ENCODE results near the gene PDCD4. TPM values are rescaled to one million over a fixed set of nuclear protein-coding genes. Genes with fewer than 3 reads are reported as not detected.

Gene PDCD4
- total and polyA plus RNA-seq, 10 of the 15 experiments (the other 5 are each of a cell fraction or from before 2014, with no cell fraction given), result 101 to 372 (median 171) TPM

DNA sequence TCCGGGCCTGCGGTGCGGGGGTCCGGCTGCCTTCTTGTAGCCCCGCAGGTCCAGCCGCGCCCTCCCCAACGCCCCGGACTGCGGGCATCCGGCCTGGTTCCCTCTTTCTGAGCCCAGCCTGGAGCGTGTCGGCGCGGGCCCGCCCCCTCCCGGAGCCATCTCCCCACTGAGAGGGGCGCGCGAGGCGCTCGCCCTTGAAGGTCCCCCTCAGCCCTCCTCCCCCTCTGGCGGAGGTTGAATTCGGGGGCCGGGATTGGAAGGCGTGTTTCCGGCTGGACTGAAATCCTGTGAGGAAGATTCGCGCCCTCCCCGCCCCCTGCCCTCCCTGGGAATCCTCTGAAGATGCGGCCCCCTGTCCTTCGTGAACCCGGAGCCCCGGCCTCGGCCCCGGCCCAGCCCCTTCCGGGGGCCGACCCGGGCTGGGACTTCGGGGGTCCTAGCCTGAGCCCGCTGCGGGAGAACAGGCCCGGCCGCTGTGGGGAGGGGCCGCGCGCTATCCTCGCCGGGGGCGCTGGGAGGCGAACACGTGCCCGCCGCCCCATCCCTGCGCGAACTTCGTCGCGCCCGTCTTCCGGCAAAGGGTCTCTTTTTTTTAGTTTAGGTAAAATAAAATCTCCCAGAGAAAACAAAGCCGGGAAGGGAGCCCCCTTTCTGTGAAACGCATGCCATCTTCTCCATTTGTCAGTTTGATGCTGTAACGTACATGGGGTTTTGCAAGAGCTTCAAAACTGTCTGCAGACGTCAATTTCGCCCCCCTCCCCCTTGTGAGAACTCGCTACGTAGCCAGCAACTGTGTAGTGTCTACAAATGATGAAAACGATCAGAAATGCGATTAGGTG is 636 bp downstream of the PDCD4 start (continued):
- TF ChIP-seq EGR1 (IDR thresholded peaks at IDR 0.05; ENCODE audit: borderline replicate concordance in 1 of 2, low read depth in 2 of 2, low read length in 2 of 2) (no peak), STAT3 (IDR thresholded peaks at IDR 0.05; ENCODE audit: low read depth, low read length) (no peak), CEBPB (IDR thresholded peaks at IDR 0.05; ENCODE audit: borderline replicate concordance in 1 of 2, low read depth in 2 of 2, low read length in 2 of 2) (peak in 1 of 2 experiments; percentile 30; a peak in 1 of 4 replicates), ZBTB11 (CRISPR knock-in tag; IDR thresholded peaks at IDR 0.05) (no peak), POLR2A (IDR thresholded peaks at IDR 0.05; ENCODE audit: low read depth, low read length) (peak; percentile 77), KLF5 (IDR thresholded peaks at IDR 0.05; ENCODE audit: partially characterized antibody) (no peak), ZNF24 (IDR thresholded peaks at IDR 0.05) (no peak), CREM (IDR thresholded peaks at IDR 0.05; ENCODE audit: low read depth) (peak; percentile 78), ZBED1 (IDR thresholded peaks at IDR 0.05; ENCODE audit: borderline replicate concordance) (no peak), CREB1 (IDR thresholded peaks at IDR 0.05; ENCODE audit: low read depth) (peak; percentile 88), BRCA1 (IDR thresholded peaks at IDR 0.05; ENCODE audit: low read depth, low read length) (no peak), ASH2L (IDR thresholded peaks at IDR 0.05; ENCODE audit: borderline replicate concordance, low read depth) (no peak), MAX (IDR thresholded peaks at IDR 0.05; ENCODE audit: low read depth, low read length) (peak; percentile 17; the same call in 1 of the 2 replicates), SRF (IDR thresholded peaks at IDR 0.05; ENCODE audit: low read depth in 2 of 2, low read length in 2 of 2) (no peak), NR2F1 (conservative IDR thresholded peaks at IDR 0.05) (peak; percentile 52; the same call in 1 of the 2 replicates), SIX5 (IDR thresholded peaks at IDR 0.05; ENCODE audit: low read depth, low read length, severe bottlenecking) (no peak), HDGF (IDR thresholded peaks at IDR 0.05) (no peak), HDAC2 (IDR thresholded peaks at IDR 0.05) (no peak), SUPT20H (IDR thresholded peaks at IDR 0.05; ENCODE audit: borderline replicate concordance, control insufficient read depth, low read depth, low read length) (no peak), CUX1 (IDR thresholded peaks at IDR 0.05; ENCODE audit: insufficient replicate concordance, low read depth, low read length) (peak; percentile 47), LARP7 (IDR thresholded peaks at IDR 0.05) (no peak; the same call in 1 of the 2 replicates), CHD2 (IDR thresholded peaks at IDR 0.05; ENCODE audit: borderline replicate concordance, low read depth, low read length) (0 out of 2 replicates have a peak, but pooled peaks have one; percentile 60), BCL11A (IDR thresholded peaks at IDR 0.05; ENCODE audit: low read depth, low read length) (no peak)

All from GM12878 (cell line).